ELR (cell line): ENCODE measurements around the gene COMP.
A peak's percentile ranks its signal among the peaks of the same experiment; 100 is the strongest.

ENCODE experiments used
- DNase-seq: peaks from one replicate; pipeline ENCODE4 v3.0.0-alpha.2; 2015; ENCODE audit warnings: low read depth

The COMP gene

GRCh38 chr19:18768997-18769891 is 21.9 kb downstream of the COMP start:
- DNase-seq, result no peak

GRCh38 chr19:18768046-18768771 is 22.9 kb downstream of the COMP start:
- no peak for DNase-seq

- no peak for DNase-seq
Observed at GRCh38 chr19:18765224-18765623, 25.9 kb downstream of the COMP start.

- DNase-seq, result peak; percentile 81
Observed at GRCh38 chr19:18764591-18765051, 26.5 kb downstream of the COMP start.

- DNase-seq, result peak; percentile 93
Observed at GRCh38 chr19:18763674-18764590, 27.2 kb downstream of the COMP start.

- DNase-seq, result no peak
Observed at GRCh38 chr19:18762125-18763023, 28.7 kb downstream of the COMP start.

- no peak for DNase-seq
Observed at GRCh38 chr19:18761531-18762110, 29.5 kb downstream of the COMP start.

- DNase-seq, result no peak
Observed at GRCh38 chr19:18760440-18761383, 30.4 kb downstream of the COMP start.

- no peak for DNase-seq
Observed at GRCh38 chr19:18759995-18760426, 31.1 kb downstream of the COMP start.

GRCh38 chr19:18759304-18759994 is 31.7 kb downstream of the COMP start:
- DNase-seq, result no peak

- DNase-seq, result no peak
Observed at GRCh38 chr19:18756896-18757295, 34.2 kb downstream of the COMP start.

GRCh38 chr19:18754501-18754900 is 36.6 kb downstream of the COMP start:
- DNase-seq, result no peak

- DNase-seq, result no peak
Observed at GRCh38 chr19:18751571-18751970, 39.5 kb downstream of the COMP start.

GRCh38 chr19:18750295-18750970 is 40.7 kb downstream of the COMP start:
- DNase-seq, result no peak

GRCh38 chr19:18749362-18750231 is 41.5 kb downstream of the COMP start:
- no peak for DNase-seq

GRCh38 chr19:18746401-18747325 is 44.4 kb downstream of the COMP start:
- DNase-seq, result no peak
